HL-60 (cell line): ENCODE data around the gene SPRR3.

Experiments
- POLR2AphosphoS5 ChIP-seq: IDR thresholded peaks from 2 replicates; pipeline ENCODE4 v1.6.1; 2012; ENCODE audit warnings: low read depth
- TF ChIP-seq, protein P1 (sequence below): IDR thresholded peaks from one replicate; pipeline ENCODE4 v1.5.1; 2011; ENCODE audit warnings: low read length, control low read depth, inconsistent platforms; ENCODE audit not compliant: insufficient read depth

DNA sequence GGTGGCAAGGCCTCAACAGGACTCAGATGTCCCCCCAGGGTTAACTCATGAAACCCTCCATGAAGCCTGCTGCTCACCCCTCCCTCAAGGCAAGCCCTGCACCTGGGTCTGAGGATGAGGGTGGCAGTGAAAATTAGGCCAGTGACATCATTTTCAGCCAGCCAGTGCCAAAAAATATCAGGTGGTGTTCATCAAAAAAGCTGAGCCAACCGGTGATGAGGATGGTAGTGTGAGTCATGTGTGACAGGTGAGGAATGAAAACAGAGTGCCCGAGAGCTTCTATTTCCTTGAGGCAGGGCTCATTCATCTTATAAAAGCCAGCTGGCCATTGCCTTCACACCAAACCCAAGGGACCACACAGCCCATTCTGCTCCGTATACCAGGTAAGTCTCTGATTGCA lies 17.8 kb upstream of the SPRR3 start, which contains the start of gene SPRR1A:
- TF ChIP-seq POLR2AphosphoS5 = no peak
- TF ChIP-seq, protein P1, sequence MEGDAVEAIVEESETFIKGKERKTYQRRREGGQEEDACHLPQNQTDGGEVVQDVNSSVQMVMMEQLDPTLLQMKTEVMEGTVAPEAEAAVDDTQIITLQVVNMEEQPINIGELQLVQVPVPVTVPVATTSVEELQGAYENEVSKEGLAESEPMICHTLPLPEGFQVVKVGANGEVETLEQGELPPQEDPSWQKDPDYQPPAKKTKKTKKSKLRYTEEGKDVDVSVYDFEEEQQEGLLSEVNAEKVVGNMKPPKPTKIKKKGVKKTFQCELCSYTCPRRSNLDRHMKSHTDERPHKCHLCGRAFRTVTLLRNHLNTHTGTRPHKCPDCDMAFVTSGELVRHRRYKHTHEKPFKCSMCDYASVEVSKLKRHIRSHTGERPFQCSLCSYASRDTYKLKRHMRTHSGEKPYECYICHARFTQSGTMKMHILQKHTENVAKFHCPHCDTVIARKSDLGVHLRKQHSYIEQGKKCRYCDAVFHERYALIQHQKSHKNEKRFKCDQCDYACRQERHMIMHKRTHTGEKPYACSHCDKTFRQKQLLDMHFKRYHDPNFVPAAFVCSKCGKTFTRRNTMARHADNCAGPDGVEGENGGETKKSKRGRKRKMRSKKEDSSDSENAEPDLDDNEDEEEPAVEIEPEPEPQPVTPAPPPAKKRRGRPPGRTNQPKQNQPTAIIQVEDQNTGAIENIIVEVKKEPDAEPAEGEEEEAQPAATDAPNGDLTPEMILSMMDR = no peak
